ENCODE data around the gene MALRD1. TPM values are rescaled to one million over a fixed set of nuclear protein-coding genes. Genes with fewer than 3 reads are reported as not detected.

The MALRD1 gene
- total RNA-seq, 2 donors from 2014 or later = 0.26 to 1.3 TPM

- ATAC-seq (no peak), DNase-seq (no peak)
- intact Hi-C loops (cut with DNase I) = no loop called here
- TF ChIP-seq CTCF (IDR thresholded peaks at IDR 0.05) (no peak), POLR2A (IDR thresholded peaks at IDR 0.05) (no peak)
- no peak overlapping the region for H3K27ac ChIP-seq
- 45 to 54% methylated on average over 2 of the region's 2 CpGs for WGBS, 2 donors
- H3K9me3 ChIP-seq = no peaks in the 10 kb centered on the region
- no peak overlapping the region for H3K4me3 ChIP-seq
- no peaks in the 10 kb centered on the region for H3K4me1 ChIP-seq
- no peaks in the 10 kb centered on the region for H3K27me3 ChIP-seq
- H3K36me3 ChIP-seq (replicated peaks in 1 of 2; ENCODE audit: insufficient read depth in 1 of 2, low read depth in 2 of 2) = no peaks in the 10 kb centered on the region
Observed at GRCh38 chr10:19184891-19185290, 136.3 kb downstream of the MALRD1 start.

GRCh38 chr10:19194866-19195265, 146.3 kb downstream of the MALRD1 start:
- Histone ChIP-seq H3K4me3 (no peak overlapping the region), H3K27ac (no peak overlapping the region), H3K27me3 (no peaks in the 10 kb centered on the region), H3K9me3 (no peaks in the 10 kb centered on the region), H3K36me3 (replicated peaks in 1 of 2; ENCODE audit: insufficient read depth in 1 of 2, low read depth in 2 of 2) (no peaks in the 10 kb centered on the region), H3K4me1 (no peaks in the 10 kb centered on the region)
- WGBS, 2 donors = 42 to 49% methylated on average over 3 of the region's 3 CpGs
- TF ChIP-seq CTCF (IDR thresholded peaks at IDR 0.05) = no peak
- TF ChIP-seq POLR2A (IDR thresholded peaks at IDR 0.05) = no peak
- DNase-seq (no peak), ATAC-seq (no peak)
- intact Hi-C loops (cut with DNase I) = no loop called here

GRCh38 chr10:19195698-19196097, 147.1 kb downstream of the MALRD1 start:
- no peaks in the 10 kb centered on the region for H3K9me3 ChIP-seq
- H3K27me3 ChIP-seq = no peaks in the 10 kb centered on the region
- intact Hi-C loops (cut with DNase I) = no loop called here
- no peak for DNase-seq
- 61 to 63% methylated on average over 5 of the region's 5 CpGs for WGBS, 2 donors
- no peak overlapping the region for H3K4me3 ChIP-seq
- no peak overlapping the region for H3K27ac ChIP-seq
- no peaks in the 10 kb centered on the region for H3K4me1 ChIP-seq
- no peak for ATAC-seq
- no peak for TF ChIP-seq POLR2A (IDR thresholded peaks at IDR 0.05)
- TF ChIP-seq CTCF (IDR thresholded peaks at IDR 0.05) = no peak
- H3K36me3 ChIP-seq (replicated peaks in 1 of 2; ENCODE audit: insufficient read depth in 1 of 2, low read depth in 2 of 2) = no peaks in the 10 kb centered on the region

- no peaks in the 10 kb centered on the region for H3K27me3 ChIP-seq
- ATAC-seq (no peak), DNase-seq (no peak)
- H3K4me3 ChIP-seq = no peak overlapping the region
- intact Hi-C loops (cut with DNase I) = no loop called here
- H3K4me1 ChIP-seq = no peaks in the 10 kb centered on the region
- no peaks in the 10 kb centered on the region for H3K36me3 ChIP-seq (replicated peaks in 1 of 2; ENCODE audit: insufficient read depth in 1 of 2, low read depth in 2 of 2)
- H3K9me3 ChIP-seq = no peaks in the 10 kb centered on the region
- 31 to 49% methylated on average over 2 of the region's 2 CpGs for WGBS, 2 donors
- TF ChIP-seq CTCF (IDR thresholded peaks at IDR 0.05) = no peak
- no peak for TF ChIP-seq POLR2A (IDR thresholded peaks at IDR 0.05)
- no peak overlapping the region for H3K27ac ChIP-seq
Observed at GRCh38 chr10:19200211-19200610, 151.6 kb downstream of the MALRD1 start.

- H3K9me3 ChIP-seq = no peaks in the 10 kb centered on the region
- no peak overlapping the region for H3K27ac ChIP-seq
- no peak overlapping the region for H3K4me3 ChIP-seq
- H3K27me3 ChIP-seq = no peaks in the 10 kb centered on the region
- intact Hi-C loops (cut with DNase I) = no loop called here
- ATAC-seq (no peak), DNase-seq (no peak)
- TF ChIP-seq POLR2A (IDR thresholded peaks at IDR 0.05) (no peak), CTCF (IDR thresholded peaks at IDR 0.05) (no peak)
- H3K4me1 ChIP-seq = no peaks in the 10 kb centered on the region
- WGBS, 2 donors = 45 to 47% methylated on average over 5 of the region's 5 CpGs
- H3K36me3 ChIP-seq (replicated peaks in 1 of 2; ENCODE audit: insufficient read depth in 1 of 2, low read depth in 2 of 2) = no peaks in the 10 kb centered on the region
Observed at GRCh38 chr10:19204246-19204917, 155.8 kb downstream of the MALRD1 start.

All from body of pancreas (tissue), 4 donors.